Epithelial cell of esophagus (primary cell): ENCODE data around the gene SLC35A4.

Experiments used
- DNase-seq: peaks from one replicate; pipeline ENCODE4 v3.0.0; 2010; ENCODE audit warnings: low read depth
- H3K4me3 ChIP-seq: 2 replicates; pipeline ENCODE4 v1.5.1; 2011; ENCODE audit warnings: mild to moderate bottlenecking, low read length, control low read depth
- CTCF ChIP-seq: IDR thresholded peaks from 2 replicates; pipeline ENCODE4 v1.5.1; 2011; ENCODE audit warnings: low read depth, mild to moderate bottlenecking, low read length, control low read depth, inconsistent platforms; ENCODE audit not compliant: insufficient read depth; ENCODE audit errors: missing control alignments

SLC35A4 gene, protein sequence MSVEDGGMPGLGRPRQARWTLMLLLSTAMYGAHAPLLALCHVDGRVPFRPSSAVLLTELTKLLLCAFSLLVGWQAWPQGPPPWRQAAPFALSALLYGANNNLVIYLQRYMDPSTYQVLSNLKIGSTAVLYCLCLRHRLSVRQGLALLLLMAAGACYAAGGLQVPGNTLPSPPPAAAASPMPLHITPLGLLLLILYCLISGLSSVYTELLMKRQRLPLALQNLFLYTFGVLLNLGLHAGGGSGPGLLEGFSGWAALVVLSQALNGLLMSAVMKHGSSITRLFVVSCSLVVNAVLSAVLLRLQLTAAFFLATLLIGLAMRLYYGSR

GRCh38 chr5:140564196-140565023 lies at the start of gene SLC35A4, which contains the start of gene APBB3:
SLC35A4 (plus strand) TSS chr5:140564828; CDS start chr5:140567170, 2,342 bp downstream.
APBB3 (minus strand) TSS chr5:140564598; CDS start chr5:140564245, 353 bp downstream.
- peak; percentile 98 for DNase-seq
- H3K4me3 ChIP-seq: peak within 1 kb of the TSS; percentile 90
- TF ChIP-seq CTCF: no peak

DNA sequence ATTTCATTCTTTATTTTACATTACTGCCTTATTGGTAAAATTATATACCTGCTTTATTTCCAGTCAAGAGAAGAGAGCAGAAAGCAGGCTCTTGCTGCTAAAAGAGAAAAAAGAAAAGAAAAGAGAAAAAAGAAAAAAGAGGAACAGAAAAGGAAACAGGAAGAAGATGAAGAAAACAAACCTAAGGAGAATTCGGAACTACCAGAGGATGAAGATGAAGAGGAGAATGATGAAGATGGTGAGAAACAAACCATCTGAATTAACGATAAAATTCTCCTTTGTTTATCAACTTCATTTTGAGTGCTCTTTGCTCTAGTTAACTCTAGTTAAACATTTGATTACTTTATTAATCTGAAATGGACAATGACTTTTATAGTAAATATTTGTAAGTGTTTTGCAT lies 40.6 kb upstream of the SLC35A4 start:
- H3K4me3 ChIP-seq: no peak overlapping the region
- no peak for DNase-seq
- TF ChIP-seq CTCF: no peak

DNA sequence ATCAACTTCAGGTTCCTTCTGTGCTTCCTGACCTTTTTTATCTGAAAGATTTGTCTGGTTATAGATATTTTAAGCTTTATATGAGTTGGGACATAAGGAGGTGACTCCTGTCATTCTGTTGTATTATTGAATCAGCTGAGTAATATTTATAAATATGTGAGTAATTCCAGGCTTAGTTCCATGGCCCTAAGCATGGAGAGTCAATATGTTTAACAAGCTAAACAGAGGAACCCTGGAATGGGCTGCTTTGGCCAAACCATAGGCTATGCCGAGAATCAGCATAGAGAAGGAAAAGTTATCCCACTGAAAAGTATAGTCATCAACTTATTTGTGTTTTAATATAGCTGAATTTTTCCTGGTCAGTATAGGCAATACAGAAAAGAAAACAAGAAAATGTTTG lies 24.4 kb upstream of the SLC35A4 start:
- TF ChIP-seq CTCF: no peak
- no peak overlapping the region for H3K4me3 ChIP-seq
- no peak for DNase-seq

DNA sequence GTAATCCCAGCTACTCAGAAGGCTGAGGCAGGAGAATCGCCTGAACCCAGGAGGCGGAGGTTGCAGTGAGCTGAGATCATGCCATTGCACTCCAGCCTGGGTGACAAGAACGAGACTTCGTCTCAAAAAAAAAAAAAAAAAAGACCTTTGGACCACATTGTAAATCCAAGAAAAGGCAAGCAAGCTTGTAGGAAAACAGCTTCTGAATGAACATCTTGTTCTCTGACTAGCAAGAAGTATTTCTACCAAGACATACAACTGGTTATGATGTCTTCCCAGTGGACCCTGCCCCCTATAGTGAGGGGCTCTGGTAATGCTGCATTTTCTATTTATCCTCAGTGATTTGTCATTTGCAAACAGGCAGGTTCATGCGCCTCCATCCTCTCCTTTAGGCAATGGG lies 21.7 kb upstream of the SLC35A4 start:
- no peak for DNase-seq
- no peak for TF ChIP-seq CTCF
- H3K4me3 ChIP-seq: no peak overlapping the region

- H3K4me3 ChIP-seq: no peak overlapping the region
- TF ChIP-seq CTCF: no peak
- DNase-seq: no peak
Measured at GRCh38 chr5:140544986-140545385, 19.6 kb upstream of the SLC35A4 start.

- no peak overlapping the region for H3K4me3 ChIP-seq
- no peak for TF ChIP-seq CTCF
- no peak for DNase-seq
Measured at GRCh38 chr5:140545606-140546005, 19.0 kb upstream of the SLC35A4 start.
